CD4-positive, alpha-beta memory T cell (primary cell): Measurements from ENCODE around the gene TMEM196. TPM values are rescaled to one million over a fixed set of nuclear protein-coding genes. Genes with fewer than 3 reads are reported as not detected.
"Not testable (repeated sequence)": the region's sequence is repeated elsewhere in the genome, so short reads cannot be mapped to it uniquely, and the experiment has no call there.

ENCODE experiments used
- CTCF ChIA-PET: fragments of 350-600 bp; sonication (Branson Sonifier 250); formaldehyde crosslinking; loops from one replicate; lab custom pipeline; 2021; ENCODE audit warnings: inconsistent platforms; ENCODE audit not compliant: partially characterized antibody; lab: Charles Lee
- POLR2A ChIA-PET: fragments of 350-600 bp; sonication (Branson Sonifier 250); formaldehyde crosslinking; loops from one replicate; lab custom pipeline; 2021; ENCODE audit not compliant: partially characterized antibody; lab: Charles Lee
- DNase-seq, 5 donors: peaks; one replicate each; pipeline versions ENCODE4 v3.0.0 to v3.0.0-alpha.2; 2020 to 2022; ENCODE audit warnings: mixed read lengths in 1 of 5
- H3K27ac ChIP-seq: one replicate; pipeline ENCODE4 v1.7.0; 2013; ENCODE audit warnings: low read depth, low read length
- H3K27me3 ChIP-seq: 2 replicates; pipeline ENCODE4 v1.7.0; 2013; ENCODE audit warnings: mild to moderate bottlenecking, low read length, moderate library complexity; ENCODE audit not compliant: insufficient read depth
- H3K36me3 ChIP-seq: 2 replicates; pipeline ENCODE4 v1.7.0; 2013; ENCODE audit warnings: mild to moderate bottlenecking, low read length, moderate library complexity; ENCODE audit not compliant: insufficient read depth
- H3K4me1 ChIP-seq: 2 replicates; pipeline ENCODE4 v1.7.0; 2013; ENCODE audit warnings: mild to moderate bottlenecking, low read length, moderate library complexity; ENCODE audit not compliant: insufficient read depth
- H3K4me3 ChIP-seq, 2 donors: one replicate each; pipeline ENCODE4 v1.7.0; 2013; ENCODE audit warnings: low read length in 2 of 2, mild to moderate bottlenecking in 1 of 2
- H3K9me3 ChIP-seq, 2 donors: one replicate each; pipeline ENCODE4 v1.7.0; 2013; ENCODE audit warnings: low read length in 2 of 2, control low read depth in 1 of 2; ENCODE audit not compliant: control insufficient read depth in 1 of 2
- H3K27ac Mint-ChIP-seq, 7 donors: one replicate each; pipeline ENCODE4 v1.8.0; 2020 to 2021; ENCODE audit warnings: mixed read lengths in 7 of 7, mild to moderate bottlenecking in 6 of 7, inconsistent platforms in 3 of 7, moderate library complexity in 3 of 7
- H3K27me3 Mint-ChIP-seq, 2 donors: one replicate each; pipeline ENCODE4 v1.8.0; 2020 to 2021; ENCODE audit warnings: mixed read lengths in 2 of 2
- H3K36me3 Mint-ChIP-seq, 2 donors: one replicate each; pipeline ENCODE4 v1.8.0; 2020 to 2021; ENCODE audit warnings: mixed read lengths in 2 of 2, inconsistent platforms in 1 of 2, mild to moderate bottlenecking in 1 of 2
- H3K4me1 Mint-ChIP-seq, 4 donors: one replicate each; pipeline ENCODE4 v1.8.0; 2020 to 2021; ENCODE audit warnings: mixed read lengths in 4 of 4, mild to moderate bottlenecking in 1 of 4
- H3K4me3 Mint-ChIP-seq, 8 donors: one replicate each; pipeline ENCODE4 v1.8.0; 2020 to 2021; ENCODE audit warnings: mixed read lengths in 8 of 8, mild to moderate bottlenecking in 7 of 8, moderate library complexity in 6 of 8, inconsistent platforms in 3 of 8
- H3K9me3 Mint-ChIP-seq, 8 donors: one replicate each; pipeline ENCODE4 v1.8.0; 2020 to 2021; ENCODE audit warnings: mixed read lengths in 8 of 8, mild to moderate bottlenecking in 5 of 8, inconsistent platforms in 3 of 8, moderate library complexity in 1 of 8
- intact Hi-C: fragments of 100-400 bp; cut with micrococcal nuclease; formaldehyde crosslinking; loops from one replicate; pipeline ENCODE4 v1.15.1; 2023
- polyA plus RNA-seq, 2 donors: library from polyadenylated mRNA; unstranded; fragments of 300-500 nt; fragmentation: Illumina TruSeq; gene quantifications; one replicate each; pipeline ENCODE4 v1.2.3, GENCODE V29; 2021
- total RNA-seq, 2 experiments: library from RNA; stranded (reverse); gene quantifications; one replicate each; pipeline ENCODE4 v1.2.3, GENCODE V29; 2021

TMEM196 gene
- total and polyA plus RNA-seq, 4 experiments from 2014 or later, result not detected

DNA sequence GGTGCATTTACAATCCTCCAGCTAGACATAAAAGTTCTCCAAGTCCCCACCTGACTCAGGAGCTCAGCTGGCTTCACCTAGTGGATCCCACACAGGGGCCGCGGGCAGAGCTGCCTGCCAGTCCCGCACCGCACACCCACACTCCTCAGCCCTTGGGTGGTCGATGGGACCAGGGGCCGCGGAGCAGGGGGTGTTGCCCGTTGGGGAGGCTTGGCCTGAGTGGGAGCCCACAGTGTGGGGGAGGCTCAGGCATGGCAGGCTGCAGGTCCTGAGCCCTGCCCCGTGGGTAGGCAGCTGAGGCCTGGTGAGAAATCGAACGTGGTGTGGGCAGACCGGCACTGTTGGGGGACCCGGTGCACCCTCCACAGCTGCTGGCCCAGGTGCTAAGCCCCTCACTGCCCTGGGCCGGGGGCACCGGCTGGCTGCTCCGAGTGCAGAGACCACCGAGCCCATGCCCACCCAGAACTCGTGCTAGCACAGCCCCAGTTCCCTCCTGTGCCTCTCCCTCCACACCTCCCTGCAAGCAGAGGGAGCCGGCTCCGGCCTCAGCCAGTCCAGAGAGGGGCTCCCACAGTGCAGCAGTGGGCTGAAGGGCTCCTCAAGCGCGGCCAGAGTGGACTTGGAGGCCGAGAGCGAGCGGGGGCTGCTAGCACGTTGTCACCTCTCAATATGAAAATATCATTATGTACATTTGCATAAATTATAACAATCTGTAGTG lies 81.1 kb downstream of the TMEM196 start:
- H3K27me3 ChIP-seq, result no peaks in the 10 kb centered on the region
- Mint-ChIP-seq H3K27me3 (peaks cover 0 to 3% of the 10 kb centered on the region in 2 donors), H3K4me1 (no peaks in the 10 kb centered on the region), H3K9me3 (peaks cover 0 to 2% (median 0%) of the 10 kb centered on the region in 8 donors), H3K36me3 (peaks cover 6 to 11% of the 10 kb centered on the region in 2 donors), H3K4me3 (no peak overlapping the region), H3K27ac (no peak overlapping the region)
- H3K9me3 ChIP-seq, result no peaks in the 10 kb centered on the region
- no peak overlapping the region for H3K27ac ChIP-seq
- no peak for DNase-seq
- no peaks in the 10 kb centered on the region for H3K4me1 ChIP-seq
- H3K4me3 ChIP-seq, result no peak overlapping the region
- ChIA-PET CTCF (no interaction called here), POLR2A (no interaction called here)
- intact Hi-C loops, result no loop called here
- no peaks in the 10 kb centered on the region for H3K36me3 ChIP-seq

DNA sequence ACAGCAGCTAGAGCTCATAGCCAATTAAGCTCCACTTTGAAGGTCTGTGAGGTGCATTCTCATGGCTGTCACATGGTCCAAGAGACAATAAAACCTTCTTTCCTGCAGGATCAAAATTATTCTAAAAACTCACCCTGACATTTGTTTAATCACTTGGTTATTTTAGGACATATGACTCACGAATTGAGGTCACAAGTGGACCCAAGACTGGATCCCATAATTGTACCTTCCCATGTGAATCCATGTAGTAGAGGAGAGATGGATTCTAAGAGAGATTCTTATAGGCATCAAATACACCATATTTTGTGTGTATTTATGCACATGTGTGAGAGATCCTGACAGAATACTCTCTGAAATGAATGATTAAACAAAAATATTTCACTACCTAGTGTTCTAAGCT lies 82.7 kb downstream of the TMEM196 start:
- H3K9me3 Mint-ChIP-seq, result peaks cover 0 to 3% (median under 1%) of the 10 kb centered on the region in 8 donors
- no peak for DNase-seq
- H3K4me1 Mint-ChIP-seq, result no peaks in the 10 kb centered on the region
- H3K27ac Mint-ChIP-seq, result no peak overlapping the region
- no peak overlapping the region for H3K4me3 Mint-ChIP-seq
- H3K27me3 Mint-ChIP-seq, result peaks cover 0 to 3% of the 10 kb centered on the region in 2 donors
- CTCF ChIA-PET, result no interaction called here
- Histone ChIP-seq H3K36me3 (no peaks in the 10 kb centered on the region), H3K9me3 (no peaks in the 10 kb centered on the region), H3K27ac (no peak overlapping the region), H3K27me3 (no peaks in the 10 kb centered on the region), H3K4me3 (no peak overlapping the region), H3K4me1 (no peaks in the 10 kb centered on the region)
- H3K36me3 Mint-ChIP-seq, result peaks cover 1 to 2% of the 10 kb centered on the region in 2 donors
- POLR2A ChIA-PET, result interaction anchor here (0.6 kb wide), 1 partner anchor 1285 kb away, joined by 3 read pairs; no protein-coding TSS in a partner anchor
- intact Hi-C loops, result no loop called here

DNA sequence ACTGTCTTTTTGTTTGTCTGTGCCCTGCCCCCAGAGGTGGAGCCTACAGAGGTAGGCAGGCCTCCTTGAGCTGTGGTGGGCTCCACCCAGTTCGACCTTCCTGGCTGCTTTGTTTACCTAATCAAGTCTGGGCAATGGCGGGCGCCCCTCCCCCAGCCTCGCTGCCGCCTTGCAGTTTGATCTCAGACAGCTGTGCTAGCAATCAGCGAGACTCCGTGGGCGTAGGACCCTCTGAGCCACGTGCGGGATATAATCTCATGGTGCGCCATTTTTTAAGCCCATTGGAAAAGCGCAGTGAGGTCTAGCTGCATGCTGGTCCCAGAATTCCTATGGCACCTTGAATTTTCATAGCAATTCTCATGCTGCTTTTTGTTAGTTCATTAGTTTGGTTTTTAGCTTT lies 84.3 kb downstream of the TMEM196 start:
- CTCF ChIA-PET, H3K4me3 ChIP-seq, H3K36me3 ChIP-seq, intact Hi-C loops, H3K4me3 Mint-ChIP-seq, H3K27ac Mint-ChIP-seq, POLR2A ChIA-PET, H3K27me3 ChIP-seq, H3K4me1 ChIP-seq, H3K9me3 ChIP-seq, DNase-seq, H3K36me3 Mint-ChIP-seq, H3K9me3 Mint-ChIP-seq, H3K4me1 Mint-ChIP-seq, H3K27ac ChIP-seq, H3K27me3 Mint-ChIP-seq: not testable (repeated sequence)

DNA sequence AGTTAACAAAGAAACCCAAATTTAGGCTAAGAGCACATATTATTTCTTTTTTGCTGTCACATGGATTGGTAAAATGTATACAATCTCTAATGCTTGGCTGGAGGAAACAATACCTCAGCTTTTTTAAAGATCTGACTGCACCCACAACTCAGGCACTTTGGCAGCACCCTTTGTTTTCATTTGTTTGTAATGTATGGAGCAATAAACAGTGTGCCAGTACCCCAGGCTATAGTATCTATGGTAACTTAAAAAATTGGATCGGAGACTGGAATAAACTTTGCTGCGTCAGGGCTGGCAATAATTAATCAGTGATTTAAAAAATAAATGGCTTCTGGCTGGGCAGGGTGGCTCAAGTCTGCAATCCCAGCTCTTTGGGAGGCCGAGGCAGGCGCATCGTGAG lies 91.8 kb downstream of the TMEM196 start:
- no peak overlapping the region for H3K27ac ChIP-seq
- ChIA-PET POLR2A (no interaction called here), CTCF (no interaction called here)
- Mint-ChIP-seq H3K27ac (no peak overlapping the region), H3K4me3 (no peak overlapping the region), H3K27me3 (no peaks in the 10 kb centered on the region), H3K4me1 (peaks cover 0 to 5% (median 4%) of the 10 kb centered on the region in 4 donors), H3K36me3 (no peaks in the 10 kb centered on the region), H3K9me3 (peaks cover 0 to 7% (median under 1%) of the 10 kb centered on the region in 8 donors)
- H3K9me3 ChIP-seq, result no peaks in the 10 kb centered on the region
- H3K4me3 ChIP-seq, result no peak overlapping the region
- H3K4me1 ChIP-seq, result no peaks in the 10 kb centered on the region
- no peak for DNase-seq
- intact Hi-C loops, result no loop called here
- H3K27me3 ChIP-seq, result no peaks in the 10 kb centered on the region
- H3K36me3 ChIP-seq, result no peaks in the 10 kb centered on the region

- H3K9me3 ChIP-seq, result no peaks in the 10 kb centered on the region
- intact Hi-C loops, result no loop called here
- Mint-ChIP-seq H3K4me3 (no peak overlapping the region), H3K36me3 (no peaks in the 10 kb centered on the region), H3K27me3 (no peaks in the 10 kb centered on the region), H3K27ac (no peak overlapping the region), H3K9me3 (peaks cover 0 to 4% (median 0%) of the 10 kb centered on the region in 8 donors), H3K4me1 (peaks cover 0 to 5% (median 4%) of the 10 kb centered on the region in 4 donors)
- DNase-seq, result no peak
- no peaks in the 10 kb centered on the region for H3K36me3 ChIP-seq
- ChIA-PET CTCF (interaction anchor here (0.7 kb wide), 1 partner anchor 11 kb away, joined by 3 read pairs; no protein-coding TSS in a partner anchor), POLR2A (no interaction called here)
- no peak overlapping the region for H3K27ac ChIP-seq
- no peaks in the 10 kb centered on the region for H3K4me1 ChIP-seq
- H3K27me3 ChIP-seq, result no peaks in the 10 kb centered on the region
- H3K4me3 ChIP-seq, result no peak overlapping the region
These were observed 96.2 kb downstream of the TMEM196 start for GRCh38 chr7:19677180-19677579.

GRCh38 chr7:19675816-19676215 lies 97.6 kb downstream of the TMEM196 start:
- CTCF ChIA-PET, result no interaction called here
- intact Hi-C loops, result no loop called here

GRCh38 chr7:19674266-19674960 lies 99.0 kb downstream of the TMEM196 start:
- no peaks in the 10 kb centered on the region for H3K4me1 ChIP-seq
- no peak for DNase-seq
- Mint-ChIP-seq H3K36me3 (no peaks in the 10 kb centered on the region), H3K27me3 (no peaks in the 10 kb centered on the region), H3K27ac (no peak overlapping the region), H3K4me3 (no peak overlapping the region), H3K4me1 (peaks cover 0 to 5% (median 4%) of the 10 kb centered on the region in 4 donors), H3K9me3 (no peaks in the 10 kb centered on the region)
- H3K27ac ChIP-seq, result no peak overlapping the region
- CTCF ChIA-PET, result no interaction called here
- H3K4me3 ChIP-seq, result no peak overlapping the region
- intact Hi-C loops, result no loop called here
- no peaks in the 10 kb centered on the region for H3K9me3 ChIP-seq
- POLR2A ChIA-PET, result no interaction called here
- no peaks in the 10 kb centered on the region for H3K36me3 ChIP-seq
- H3K27me3 ChIP-seq, result no peaks in the 10 kb centered on the region

More at GRCh38 chr7:19675816-19676215, 97.6 kb downstream of the TMEM196 start:
- POLR2A ChIA-PET, result no interaction called here
- H3K27ac ChIP-seq, result no peak overlapping the region
- no peaks in the 10 kb centered on the region for H3K27me3 ChIP-seq
- Mint-ChIP-seq H3K27me3 (no peaks in the 10 kb centered on the region), H3K4me3 (no peak overlapping the region), H3K4me1 (peaks cover 0 to 5% (median 4%) of the 10 kb centered on the region in 4 donors), H3K9me3 (peaks cover 0 to 1% (median 0%) of the 10 kb centered on the region in 8 donors), H3K27ac (no peak overlapping the region), H3K36me3 (no peaks in the 10 kb centered on the region)
- no peak for DNase-seq
- no peaks in the 10 kb centered on the region for H3K36me3 ChIP-seq
- H3K4me1 ChIP-seq, result no peaks in the 10 kb centered on the region
- H3K4me3 ChIP-seq, result no peak overlapping the region
- no peaks in the 10 kb centered on the region for H3K9me3 ChIP-seq
